GM12865 (cell line): ENCODE data around the gene MLLT3.

ENCODE experiments used
- DNase-seq: peaks from one replicate; pipeline ENCODE4 v3.0.0; 2010; ENCODE audit warnings: low read depth
- H3K4me3 ChIP-seq: 2 replicates; pipeline ENCODE4 v1.5.1; 2011; ENCODE audit warnings: mild to moderate bottlenecking, low read depth, low read length, control low read depth
- TF ChIP-seq, protein P1 (sequence below): IDR thresholded peaks from 2 replicates; pipeline ENCODE4 v1.5.1; 2011; ENCODE audit warnings: low read length, control low read depth, low read depth, inconsistent platforms; ENCODE audit not compliant: insufficient read depth; ENCODE audit errors: missing control alignments

The MLLT3 gene

DNA sequence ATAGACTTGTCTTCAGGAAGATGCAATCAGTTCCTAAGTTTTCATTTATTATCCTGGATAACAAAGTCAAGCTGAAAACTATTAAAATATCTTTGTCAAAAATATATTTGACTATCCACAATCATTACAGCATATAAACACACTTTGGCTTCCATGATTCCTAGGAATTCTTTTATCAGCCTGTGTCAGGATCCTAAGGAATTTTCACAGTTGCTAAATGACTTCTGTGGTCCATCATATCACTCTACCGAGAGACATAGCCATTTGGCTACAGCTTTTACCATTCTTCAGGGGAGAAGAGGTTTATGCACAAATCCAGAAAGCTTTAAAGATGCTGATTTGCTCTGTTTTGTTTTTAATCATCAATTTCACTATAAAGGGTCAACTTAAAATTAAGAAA is 128.3 kb downstream of the MLLT3 start:
- no peak overlapping the region for H3K4me3 ChIP-seq
- TF ChIP-seq, protein P1, sequence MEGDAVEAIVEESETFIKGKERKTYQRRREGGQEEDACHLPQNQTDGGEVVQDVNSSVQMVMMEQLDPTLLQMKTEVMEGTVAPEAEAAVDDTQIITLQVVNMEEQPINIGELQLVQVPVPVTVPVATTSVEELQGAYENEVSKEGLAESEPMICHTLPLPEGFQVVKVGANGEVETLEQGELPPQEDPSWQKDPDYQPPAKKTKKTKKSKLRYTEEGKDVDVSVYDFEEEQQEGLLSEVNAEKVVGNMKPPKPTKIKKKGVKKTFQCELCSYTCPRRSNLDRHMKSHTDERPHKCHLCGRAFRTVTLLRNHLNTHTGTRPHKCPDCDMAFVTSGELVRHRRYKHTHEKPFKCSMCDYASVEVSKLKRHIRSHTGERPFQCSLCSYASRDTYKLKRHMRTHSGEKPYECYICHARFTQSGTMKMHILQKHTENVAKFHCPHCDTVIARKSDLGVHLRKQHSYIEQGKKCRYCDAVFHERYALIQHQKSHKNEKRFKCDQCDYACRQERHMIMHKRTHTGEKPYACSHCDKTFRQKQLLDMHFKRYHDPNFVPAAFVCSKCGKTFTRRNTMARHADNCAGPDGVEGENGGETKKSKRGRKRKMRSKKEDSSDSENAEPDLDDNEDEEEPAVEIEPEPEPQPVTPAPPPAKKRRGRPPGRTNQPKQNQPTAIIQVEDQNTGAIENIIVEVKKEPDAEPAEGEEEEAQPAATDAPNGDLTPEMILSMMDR, result no peak

DNA sequence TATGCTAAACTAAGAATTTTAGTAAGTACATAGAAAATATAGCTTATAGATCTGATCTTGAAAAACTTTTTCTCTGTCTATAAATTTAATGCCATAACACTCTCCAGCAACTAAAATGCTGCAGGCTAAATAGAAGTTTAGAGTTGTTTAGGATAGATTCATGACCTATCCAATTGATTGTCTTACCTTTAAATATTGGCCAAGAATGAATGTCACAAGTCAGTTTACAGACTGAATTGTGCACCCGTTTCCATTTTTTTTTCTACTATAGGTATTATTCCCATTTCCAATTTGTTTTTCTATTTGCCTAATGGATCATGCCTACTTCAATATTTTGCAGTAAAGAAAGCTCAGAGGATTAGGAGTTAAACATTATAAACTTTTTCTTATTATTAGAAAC is 129.5 kb downstream of the MLLT3 start:
- no peak for DNase-seq
- no peak overlapping the region for H3K4me3 ChIP-seq
- TF ChIP-seq, protein P1, result no peak

More for the DNA sequence above, 128.3 kb downstream of the MLLT3 start:
- DNase-seq, result no peak

DNA sequence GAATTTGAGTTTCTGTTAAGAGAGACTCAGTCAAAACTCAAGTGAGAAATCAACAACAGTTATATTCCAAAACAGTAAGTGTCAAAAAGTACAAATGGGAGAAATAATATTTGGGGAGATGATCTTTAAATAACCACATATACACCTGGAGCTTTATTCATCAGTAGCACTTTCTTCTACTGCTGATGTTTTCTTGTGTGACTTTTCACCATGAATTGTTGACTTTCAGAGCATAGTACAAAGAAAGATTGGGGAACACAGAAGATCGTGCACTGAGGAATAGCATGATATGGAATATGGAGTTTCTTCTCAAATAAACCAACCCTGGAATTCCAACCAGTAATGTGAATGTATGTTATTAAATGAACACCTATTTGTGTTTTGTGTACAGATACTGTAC is 130.7 kb downstream of the MLLT3 start:
- no peak for DNase-seq
- TF ChIP-seq, protein P1, result no peak

DNA sequence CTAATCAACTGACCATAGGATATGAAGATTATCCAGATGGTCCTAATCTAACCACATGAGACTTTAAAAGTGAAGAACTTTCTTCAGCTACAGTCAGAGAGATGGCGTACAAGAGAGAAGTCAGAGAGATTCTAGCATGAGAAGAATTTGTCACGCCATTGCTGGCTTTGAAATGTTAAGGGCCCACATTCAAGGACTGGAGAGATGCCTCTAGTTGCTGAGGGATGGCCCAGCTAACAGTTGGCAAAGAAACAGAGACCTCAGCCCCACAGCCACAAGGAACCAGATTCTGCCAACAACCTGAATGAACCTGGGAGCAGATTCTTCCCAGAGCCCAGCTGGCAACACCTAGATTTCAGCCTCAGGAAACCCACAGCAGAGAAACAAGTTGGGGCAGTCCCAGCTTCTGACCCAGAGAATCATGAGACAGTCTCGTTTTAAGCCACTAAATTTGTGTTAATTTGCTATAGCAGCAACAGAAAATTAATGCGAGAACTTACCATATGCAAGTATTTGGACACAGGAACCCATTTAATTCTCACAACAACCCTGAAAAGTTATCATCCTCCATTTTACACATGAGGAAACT is 132.0 kb downstream of the MLLT3 start:
- H3K4me3 ChIP-seq, result peak overlapping the region; percentile 31; the same call in 1 of the 2 replicates
- peak; percentile 47 for DNase-seq
- TF ChIP-seq, protein P1, result no peak

More for the DNA sequence above, 130.7 kb downstream of the MLLT3 start:
- H3K4me3 ChIP-seq, result no peak overlapping the region

DNA sequence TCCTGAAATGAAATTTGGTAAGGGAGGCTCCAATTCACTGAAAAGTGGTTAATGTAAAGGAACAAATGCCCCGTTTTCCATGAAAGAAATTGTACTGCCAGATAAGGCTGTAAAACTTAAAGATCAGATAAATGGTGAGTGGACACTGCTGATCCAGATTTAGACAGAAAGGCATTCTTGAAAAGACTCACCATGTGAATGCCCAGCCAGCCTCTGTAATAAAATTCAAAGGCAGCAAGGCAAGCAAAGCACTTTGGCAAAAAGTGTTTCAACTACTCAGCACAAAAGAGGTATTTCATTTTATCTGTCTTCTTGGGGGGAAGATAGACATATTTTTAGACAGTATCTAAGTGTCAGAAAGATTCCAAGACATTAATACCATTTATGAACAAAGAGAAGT is 133.6 kb downstream of the MLLT3 start:
- H3K4me3 ChIP-seq, result no peak overlapping the region
- TF ChIP-seq, protein P1, result no peak
- DNase-seq, result no peak

DNA sequence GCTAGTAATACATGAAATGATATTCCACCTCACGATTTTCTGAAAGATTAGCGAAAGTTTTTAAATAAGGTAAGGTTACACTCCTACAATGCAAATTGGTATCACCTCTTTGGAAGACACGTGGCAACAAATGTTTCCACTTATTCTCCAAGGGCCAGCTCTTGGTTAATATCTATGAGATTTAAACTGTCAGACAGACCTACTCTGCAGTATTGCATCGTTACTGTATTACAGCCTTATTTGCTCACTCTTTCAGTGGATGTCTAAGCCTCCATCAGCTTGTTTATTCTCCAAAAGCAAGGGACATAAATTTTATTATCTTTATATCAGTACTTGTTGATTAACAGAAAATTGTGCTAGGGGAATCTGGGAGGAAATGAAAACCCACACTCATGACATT is 135.7 kb downstream of the MLLT3 start:
- no peak for DNase-seq
- no peak overlapping the region for H3K4me3 ChIP-seq
- TF ChIP-seq, protein P1, result no peak

DNA sequence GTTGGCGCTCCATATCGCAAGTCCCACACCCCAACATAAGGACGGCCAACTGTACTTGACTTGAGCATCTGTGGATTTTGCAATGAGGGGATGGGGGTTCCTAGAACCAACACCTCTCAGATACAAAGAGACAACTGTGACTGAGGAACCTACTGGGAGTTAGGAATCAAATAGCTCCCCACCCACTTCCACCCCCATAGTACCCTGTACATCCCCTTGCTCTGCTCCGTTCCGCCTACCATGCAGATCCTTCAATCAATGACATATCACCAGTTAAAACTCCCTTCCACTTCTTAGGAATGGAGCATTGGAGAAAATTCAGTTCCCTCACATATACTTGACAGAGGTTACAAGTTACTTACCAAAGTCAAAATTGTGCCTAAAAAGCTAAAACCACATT is 140.9 kb downstream of the MLLT3 start:
- no peak for DNase-seq
- H3K4me3 ChIP-seq, result no peak overlapping the region
- TF ChIP-seq, protein P1, result no peak
